ENCODE results near the gene KISS1.

Gene KISS1

DNA sequence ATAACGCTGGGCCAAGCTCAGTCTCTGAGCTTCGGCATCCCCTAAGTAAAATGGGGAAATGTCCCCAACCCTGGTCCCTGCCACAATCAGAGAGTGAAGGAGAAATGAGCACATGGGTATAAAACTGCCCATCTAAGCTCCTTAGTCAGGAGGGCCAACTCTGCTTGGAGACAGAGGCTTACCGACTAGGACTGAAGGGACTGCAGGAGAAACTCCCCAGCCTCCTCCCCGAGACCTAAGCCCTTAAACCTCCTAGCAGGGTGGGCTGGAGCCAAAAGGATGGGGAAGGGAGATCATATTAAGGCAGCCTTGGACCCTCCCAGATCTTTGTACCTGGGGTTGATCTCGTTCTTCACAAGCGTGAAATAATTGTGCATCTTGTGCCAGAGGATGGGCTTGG lies 50.0 kb downstream of the KISS1 start:
- ChIA-PET POLR2A (no interaction called here), CTCF (no interaction called here)
- no peak for DNase-seq (ENCODE audit: extremely low spot score)
- TF ChIP-seq ELF4 (IDR thresholded peaks at IDR 0.05) (no peak), ZNF384 (IDR thresholded peaks at IDR 0.05) (no peak), NFRKB (IDR thresholded peaks at IDR 0.05) (no peak), LEF1 (IDR thresholded peaks at IDR 0.05; ENCODE audit: borderline replicate concordance) (no peak), CTBP1 (IDR thresholded peaks at IDR 0.05; ENCODE audit: borderline replicate concordance) (no peak), SUZ12 (IDR thresholded peaks at IDR 0.05) (no peak), HDGF (IDR thresholded peaks at IDR 0.05; ENCODE audit: borderline replicate concordance) (no peak), FOXM1 (IDR thresholded peaks at IDR 0.05; ENCODE audit: borderline replicate concordance) (no peak), FOXA1 (IDR thresholded peaks at IDR 0.05) (no peak), SP1 (IDR thresholded peaks at IDR 0.05) (no peak), BHLHE40 (IDR thresholded peaks at IDR 0.05; ENCODE audit: borderline replicate concordance) (no peak), ARNT (IDR thresholded peaks at IDR 0.05) (no peak), FOXK2 (IDR thresholded peaks at IDR 0.05) (no peak), L3MBTL2 (conservative IDR thresholded peaks at IDR 0.05) (no peak)
- TF ChIP-seq, protein P1, sequence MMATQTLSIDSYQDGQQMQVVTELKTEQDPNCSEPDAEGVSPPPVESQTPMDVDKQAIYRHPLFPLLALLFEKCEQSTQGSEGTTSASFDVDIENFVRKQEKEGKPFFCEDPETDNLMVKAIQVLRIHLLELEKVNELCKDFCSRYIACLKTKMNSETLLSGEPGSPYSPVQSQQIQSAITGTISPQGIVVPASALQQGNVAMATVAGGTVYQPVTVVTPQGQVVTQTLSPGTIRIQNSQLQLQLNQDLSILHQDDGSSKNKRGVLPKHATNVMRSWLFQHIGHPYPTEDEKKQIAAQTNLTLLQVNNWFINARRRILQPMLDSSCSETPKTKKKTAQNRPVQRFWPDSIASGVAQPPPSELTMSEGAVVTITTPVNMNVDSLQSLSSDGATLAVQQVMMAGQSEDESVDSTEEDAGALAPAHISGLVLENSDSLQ (IDR thresholded peaks at IDR 0.05): no peak

DNA sequence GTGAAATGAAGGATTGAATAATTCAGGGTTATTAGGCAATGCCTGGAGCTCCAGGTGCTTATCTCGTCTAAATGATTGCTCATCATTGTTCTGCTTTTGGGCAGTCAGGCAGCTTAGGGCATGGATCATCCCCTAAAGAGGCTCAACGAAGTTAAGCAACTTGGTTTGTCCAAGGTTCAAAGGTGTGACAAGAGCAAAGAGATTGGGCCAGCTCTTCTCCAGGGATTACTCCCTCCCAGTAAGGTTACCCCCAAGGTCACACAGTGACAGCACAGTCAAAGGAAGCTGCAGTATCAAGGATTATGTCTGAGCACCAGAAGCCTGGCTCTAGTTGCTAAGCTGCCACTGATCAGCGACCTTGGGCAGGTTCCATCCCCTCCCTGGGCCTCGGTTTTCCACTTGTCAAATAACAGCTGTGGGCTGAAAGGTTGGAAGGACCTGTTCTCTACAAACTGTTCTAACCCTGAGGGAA lies 51.2 kb downstream of the KISS1 start:
- no peak for DNase-seq (ENCODE audit: extremely low spot score)
- CTCF ChIA-PET: no interaction called here
- POLR2A ChIA-PET: no interaction called here
- TF ChIP-seq ZNF384 (IDR thresholded peaks at IDR 0.05): no peak
- TF ChIP-seq NFRKB (IDR thresholded peaks at IDR 0.05): no peak
- TF ChIP-seq ARNT (IDR thresholded peaks at IDR 0.05): no peak
- TF ChIP-seq SP1 (IDR thresholded peaks at IDR 0.05): no peak
- no peak for TF ChIP-seq TARDBP (IDR thresholded peaks at IDR 0.05)
- TF ChIP-seq ELF4 (IDR thresholded peaks at IDR 0.05): no peak
- TF ChIP-seq, protein P1 (IDR thresholded peaks at IDR 0.05): no peak
- no peak for TF ChIP-seq HDGF (IDR thresholded peaks at IDR 0.05; ENCODE audit: borderline replicate concordance)
- no peak for TF ChIP-seq LEF1 (IDR thresholded peaks at IDR 0.05; ENCODE audit: borderline replicate concordance)
- no peak for TF ChIP-seq CTBP1 (IDR thresholded peaks at IDR 0.05; ENCODE audit: borderline replicate concordance)
- no peak for TF ChIP-seq FOXM1 (IDR thresholded peaks at IDR 0.05; ENCODE audit: borderline replicate concordance)
- TF ChIP-seq FOXK2 (IDR thresholded peaks at IDR 0.05): no peak
- no peak for TF ChIP-seq SUZ12 (IDR thresholded peaks at IDR 0.05)
- TF ChIP-seq BHLHE40 (IDR thresholded peaks at IDR 0.05; ENCODE audit: borderline replicate concordance): no peak

DNA sequence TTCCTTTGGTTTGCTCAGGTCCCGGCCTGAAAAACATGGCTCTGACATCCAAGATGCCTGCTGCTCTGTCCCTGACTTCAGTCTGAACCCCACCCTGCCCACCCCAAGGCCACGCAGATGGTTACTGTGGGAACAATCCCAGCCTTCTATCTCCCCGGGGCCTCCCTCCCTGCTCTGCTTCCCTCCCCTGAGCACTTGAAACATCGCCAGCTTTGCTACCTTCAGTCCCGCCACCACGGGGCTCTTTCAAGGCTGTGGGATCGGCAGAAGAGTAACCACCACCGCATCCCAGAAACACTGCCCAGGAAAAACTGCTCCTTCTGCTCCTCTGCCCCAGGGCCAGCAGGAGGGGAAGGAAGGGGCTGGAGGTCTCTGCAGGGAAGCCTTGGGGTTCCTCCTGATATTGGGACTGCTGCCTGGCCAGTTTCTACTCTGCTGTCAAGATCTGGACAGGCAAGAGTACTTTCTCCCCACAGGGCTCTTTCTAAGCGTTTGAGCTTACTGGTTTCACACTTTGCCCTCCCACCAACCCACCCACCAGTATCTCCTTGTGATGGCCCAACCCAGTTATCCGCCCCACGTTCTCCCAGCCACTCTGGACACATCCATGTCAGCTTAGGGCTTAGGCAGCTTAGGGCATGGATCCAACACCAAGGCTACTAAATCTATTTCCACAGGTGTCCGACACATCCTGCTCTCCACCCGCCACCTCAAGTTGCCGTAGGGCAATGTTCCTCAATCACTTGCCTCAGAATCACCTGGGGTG lies 52.8 kb downstream of the KISS1 start:
- CTCF ChIA-PET: interaction anchor here (0.6 kb wide), 1 partner anchor 62 kb away, joined by 4 read pairs; no protein-coding TSS in a partner anchor
- no peak for TF ChIP-seq BHLHE40 (IDR thresholded peaks at IDR 0.05; ENCODE audit: borderline replicate concordance)
- no peak for TF ChIP-seq FOXA1 (IDR thresholded peaks at IDR 0.05)
- TF ChIP-seq, protein P1 (IDR thresholded peaks at IDR 0.05): no peak
- TF ChIP-seq NFRKB (IDR thresholded peaks at IDR 0.05): no peak
- TF ChIP-seq FOXK2 (IDR thresholded peaks at IDR 0.05): no peak
- TF ChIP-seq ARNT (IDR thresholded peaks at IDR 0.05): no peak
- no peak for TF ChIP-seq CTBP1 (IDR thresholded peaks at IDR 0.05; ENCODE audit: borderline replicate concordance)
- no peak for DNase-seq (ENCODE audit: extremely low spot score)
- POLR2A ChIA-PET: no interaction called here

DNA sequence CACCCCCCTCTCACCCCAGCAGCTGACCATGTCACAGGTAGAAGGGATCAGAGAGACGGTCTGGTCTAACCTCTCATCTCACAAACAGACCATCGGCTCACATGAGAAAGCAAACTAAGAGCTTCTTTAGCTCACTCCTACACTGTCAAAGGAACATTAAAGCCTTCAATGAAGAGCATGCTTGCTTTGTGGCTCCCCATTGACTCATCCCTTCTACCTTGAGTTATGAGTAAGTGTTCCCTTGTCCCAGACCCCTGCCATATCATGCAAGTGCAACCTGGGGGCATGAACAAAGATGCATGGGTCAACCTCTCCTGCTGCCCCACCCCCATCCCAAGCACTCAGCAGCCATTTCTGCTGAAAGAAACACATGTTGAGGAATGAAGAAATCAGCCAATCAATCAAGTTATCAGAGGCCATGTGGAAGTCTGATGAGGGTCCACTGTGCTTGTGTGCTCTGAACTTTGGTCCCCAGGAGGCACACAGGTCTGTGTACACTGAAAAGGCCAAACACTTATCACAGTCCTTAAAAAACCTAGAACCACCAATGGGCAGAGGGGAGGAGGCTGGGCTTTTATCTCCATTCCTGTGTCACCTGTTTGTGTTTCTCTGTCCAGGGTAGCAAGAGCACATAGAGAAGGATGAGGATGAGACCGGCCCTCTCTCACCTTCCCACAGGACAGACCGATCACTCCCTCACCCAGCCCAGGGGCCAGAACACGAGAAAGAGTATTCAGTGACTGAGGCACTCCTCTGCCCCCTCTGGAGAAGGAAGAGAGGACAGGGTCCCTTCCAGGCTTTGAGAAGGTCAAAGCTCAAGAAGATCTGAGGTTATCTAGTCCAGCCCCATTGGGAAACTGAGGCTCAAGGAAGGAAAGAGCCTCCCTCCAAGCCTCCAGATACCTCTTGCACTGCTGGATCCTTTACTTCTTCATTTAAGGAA lies 54.0 kb downstream of the KISS1 start:
- POLR2A ChIA-PET: no interaction called here
- no peak for TF ChIP-seq ARNT (IDR thresholded peaks at IDR 0.05)
- no peak for TF ChIP-seq FOXM1 (IDR thresholded peaks at IDR 0.05; ENCODE audit: borderline replicate concordance)
- no peak for TF ChIP-seq LEF1 (IDR thresholded peaks at IDR 0.05; ENCODE audit: borderline replicate concordance)
- no peak for TF ChIP-seq CTBP1 (IDR thresholded peaks at IDR 0.05; ENCODE audit: borderline replicate concordance)
- no peak for TF ChIP-seq HDGF (IDR thresholded peaks at IDR 0.05; ENCODE audit: borderline replicate concordance)
- TF ChIP-seq ELF4 (IDR thresholded peaks at IDR 0.05): no peak
- TF ChIP-seq ZNF384 (IDR thresholded peaks at IDR 0.05): no peak
- no peak for TF ChIP-seq TARDBP (IDR thresholded peaks at IDR 0.05)
- TF ChIP-seq, protein P1 (IDR thresholded peaks at IDR 0.05): no peak
- no peak for TF ChIP-seq NFRKB (IDR thresholded peaks at IDR 0.05)
- no peak for TF ChIP-seq FOXK2 (IDR thresholded peaks at IDR 0.05)
- TF ChIP-seq SP1 (IDR thresholded peaks at IDR 0.05): no peak
- TF ChIP-seq FOXA1 (IDR thresholded peaks at IDR 0.05): no peak
- no peak for TF ChIP-seq L3MBTL2 (conservative IDR thresholded peaks at IDR 0.05)
- no peak for TF ChIP-seq BHLHE40 (IDR thresholded peaks at IDR 0.05; ENCODE audit: borderline replicate concordance)
- TF ChIP-seq SUZ12 (IDR thresholded peaks at IDR 0.05): no peak
- CTCF ChIA-PET: interaction anchor here (0.6 to 0.9 kb wide), 2 partner anchors 64 to 283 kb away, joined by 4 read pairs; no protein-coding TSS in a partner anchor
- DNase-seq (ENCODE audit: extremely low spot score): no peak

Measured in HEK293T (cell line).